Skin of body (tissue), 2 donors: ENCODE measurements around the gene MYF6. TPM values are rescaled to one million over a fixed set of nuclear protein-coding genes. Genes with fewer than 3 reads are reported as not detected.

Source experiments
- DNase-seq: peaks from one replicate; lab custom pipeline; 2025; lab: John Stamatoyannopoulos, UW
- total RNA-seq: library from RNA; depleted of rRNA; stranded (reverse); fragments of >200 nt; gene quantifications from one replicate; pipeline ENCODE4 v1.2.3, GENCODE V29; 2014

Gene MYF6
- total RNA-seq, 1 donor from 2014 or later, result 9.8 TPM

GRCh38 chr12:80754274-80754673, 46.8 kb downstream of the MYF6 start:
- no peak for DNase-seq

- no peak for DNase-seq
These were observed 49.4 kb downstream of the MYF6 start for GRCh38 chr12:80756875-80757274.

Other genes starting within 250 kb of the MYF6 start
- 3.5 TPM for gene MYF5, start 9.3 kb downstream of the MYF6 start, total RNA-seq
- 5.9 TPM for gene LIN7A, start 230.3 kb downstream of the MYF6 start, total RNA-seq